Breast epithelium (tissue), 4 donors: Measurements from ENCODE around the gene SLC4A8. TPM values are rescaled to one million over a fixed set of nuclear protein-coding genes. Genes with fewer than 3 reads are reported as not detected.

ENCODE experiments used
- DNase-seq, 2 donors: peaks; one replicate each; pipeline ENCODE4 v3.0.0-alpha.2; 2019; ENCODE audit warnings: low spot score in 2 of 2
- H3K27ac ChIP-seq, 2 donors: fragments of 200-600 bp; sonication (generic) in 1 of 2; one replicate each; pipeline ENCODE4 v1.5.1; 2016 to 2019; ENCODE audit warnings: mild to moderate bottlenecking in 1 of 2
- H3K27me3 ChIP-seq, 2 donors: fragments of 200-600 bp; sonication (generic) in 1 of 2; one replicate each; pipeline versions ENCODE4 v1.5.1 to v1.6.0; 2017 to 2019; ENCODE audit warnings: control low read depth in 1 of 2, mild to moderate bottlenecking in 1 of 2
- H3K36me3 ChIP-seq: fragments of 200-600 bp; one replicate; pipeline ENCODE4 v1.5.1; 2019
- H3K4me1 ChIP-seq, 2 donors: fragments of 200-600 bp; sonication (generic); one replicate each; pipeline ENCODE4 v1.5.1; 2016 to 2019; ENCODE audit warnings: control low read depth in 1 of 2
- H3K4me3 ChIP-seq, 3 donors: fragments of 200-600 bp; sonication (generic); 1 replicate in 2 of 3; 2 replicates in 1 of 3; pipeline ENCODE4 v1.5.1; 2016 to 2019; ENCODE audit warnings: mild to moderate bottlenecking in 3 of 3, moderate library complexity in 2 of 3
- H3K9me3 ChIP-seq, 2 donors: fragments of 200-600 bp; sonication (generic) in 1 of 2; one replicate each; pipeline ENCODE4 v1.5.1; 2016 to 2019; ENCODE audit warnings: control low read depth in 1 of 2
- POLR2A ChIP-seq: fragments of 450-650 bp; IDR thresholded peaks from one replicate; pipeline ENCODE4 v1.6.1; 2016; ENCODE audit warnings: antibody characterized with exemption, mild to moderate bottlenecking, moderate library complexity
- POLR2AphosphoS5 ChIP-seq, 3 donors: sonication (generic); formaldehyde crosslinking; IDR thresholded peaks; one replicate each; pipeline ENCODE4 v1.6.1; 2017; ENCODE audit warnings: antibody characterized with exemption in 3 of 3
- intact Hi-C: fragments of 100-400 bp; cut with DNase I; formaldehyde crosslinking; loops from one replicate; pipeline ENCODE4 v1.15.1; 2023; ENCODE audit warnings: low total_unique reads
- total RNA-seq, 3 donors: library from RNA; depleted of rRNA; stranded (reverse); fragments of >200 nt; gene quantifications; one replicate each; pipeline ENCODE4 v1.1.0, GENCODE V29; 2016
- TF ChIP-seq, protein P1 (sequence below), 3 donors: fragments of 450-650 bp; IDR thresholded peaks; one replicate each; pipeline ENCODE4 v1.5.1; 2016 to 2017; ENCODE audit warnings: antibody characterized with exemption in 3 of 3, mild to moderate bottlenecking in 3 of 3, moderate library complexity in 3 of 3

The SLC4A8 gene
- total RNA-seq, 3 donors from 2014 or later: 0.64 to 8.3 (median 6.2) TPM

DNA sequence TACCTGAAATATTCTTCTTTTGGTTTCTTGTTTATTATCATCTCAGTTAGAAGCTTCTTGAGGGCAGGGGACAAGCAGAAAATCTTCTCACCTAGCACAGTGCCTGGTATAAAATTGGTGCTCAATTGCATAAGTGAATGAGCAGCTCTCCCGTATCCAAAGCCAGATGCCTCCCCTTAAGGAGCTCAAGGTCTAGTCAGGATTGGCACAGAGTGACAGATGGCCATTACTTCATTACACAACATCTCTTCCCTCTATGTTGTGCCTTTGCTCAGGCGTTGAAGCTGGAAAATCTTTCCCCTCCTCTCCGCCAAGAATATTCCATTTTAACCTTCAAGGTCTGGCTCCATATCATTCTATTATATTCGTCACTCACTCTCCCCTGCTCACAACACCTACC, 3.6 kb downstream of the SLC4A8 start:
- Histone ChIP-seq H3K4me3 (no peak overlapping the region), H3K27me3 (no peaks in the 10 kb centered on the region), H3K27ac (no peak overlapping the region), H3K9me3 (no peaks in the 10 kb centered on the region), H3K4me1 (no peaks in the 10 kb centered on the region), H3K36me3 (no peaks in the 10 kb centered on the region)
- intact Hi-C loops: no loop called here
- no peak for DNase-seq
- TF ChIP-seq, protein P1, sequence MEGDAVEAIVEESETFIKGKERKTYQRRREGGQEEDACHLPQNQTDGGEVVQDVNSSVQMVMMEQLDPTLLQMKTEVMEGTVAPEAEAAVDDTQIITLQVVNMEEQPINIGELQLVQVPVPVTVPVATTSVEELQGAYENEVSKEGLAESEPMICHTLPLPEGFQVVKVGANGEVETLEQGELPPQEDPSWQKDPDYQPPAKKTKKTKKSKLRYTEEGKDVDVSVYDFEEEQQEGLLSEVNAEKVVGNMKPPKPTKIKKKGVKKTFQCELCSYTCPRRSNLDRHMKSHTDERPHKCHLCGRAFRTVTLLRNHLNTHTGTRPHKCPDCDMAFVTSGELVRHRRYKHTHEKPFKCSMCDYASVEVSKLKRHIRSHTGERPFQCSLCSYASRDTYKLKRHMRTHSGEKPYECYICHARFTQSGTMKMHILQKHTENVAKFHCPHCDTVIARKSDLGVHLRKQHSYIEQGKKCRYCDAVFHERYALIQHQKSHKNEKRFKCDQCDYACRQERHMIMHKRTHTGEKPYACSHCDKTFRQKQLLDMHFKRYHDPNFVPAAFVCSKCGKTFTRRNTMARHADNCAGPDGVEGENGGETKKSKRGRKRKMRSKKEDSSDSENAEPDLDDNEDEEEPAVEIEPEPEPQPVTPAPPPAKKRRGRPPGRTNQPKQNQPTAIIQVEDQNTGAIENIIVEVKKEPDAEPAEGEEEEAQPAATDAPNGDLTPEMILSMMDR (IDR thresholded peaks at IDR 0.05): no peak

DNA sequence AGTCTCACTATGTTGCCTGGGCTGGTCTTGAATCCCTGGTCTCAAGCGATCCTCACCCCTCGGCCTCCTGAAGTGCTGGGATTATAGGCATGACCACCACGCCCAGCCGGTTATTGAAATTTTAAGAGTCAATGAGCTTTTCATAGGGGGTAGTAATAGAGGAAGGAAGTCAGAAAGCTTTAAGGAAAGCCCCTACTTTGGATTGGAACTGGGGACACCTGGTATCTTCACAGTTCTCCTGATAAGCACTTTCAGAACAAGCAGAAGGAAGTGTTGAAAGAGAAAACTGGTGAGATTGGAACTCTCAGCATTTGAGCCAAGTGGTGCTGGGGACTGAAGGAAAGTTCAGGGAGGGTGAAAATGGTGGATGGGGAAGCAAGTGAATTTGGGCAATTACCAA, 5.1 kb downstream of the SLC4A8 start:
- no peaks in the 10 kb centered on the region for H3K36me3 ChIP-seq
- intact Hi-C loops: no loop called here
- no peak overlapping the region for H3K27ac ChIP-seq
- DNase-seq: no peak
- no peaks in the 10 kb centered on the region for H3K4me1 ChIP-seq
- H3K27me3 ChIP-seq: no peaks in the 10 kb centered on the region
- no peak overlapping the region for H3K4me3 ChIP-seq
- no peaks in the 10 kb centered on the region for H3K9me3 ChIP-seq
- TF ChIP-seq POLR2AphosphoS5 (IDR thresholded peaks at IDR 0.05) (no peak), POLR2A (no peak)
- TF ChIP-seq, protein P1 (IDR thresholded peaks at IDR 0.05): no peak

DNA sequence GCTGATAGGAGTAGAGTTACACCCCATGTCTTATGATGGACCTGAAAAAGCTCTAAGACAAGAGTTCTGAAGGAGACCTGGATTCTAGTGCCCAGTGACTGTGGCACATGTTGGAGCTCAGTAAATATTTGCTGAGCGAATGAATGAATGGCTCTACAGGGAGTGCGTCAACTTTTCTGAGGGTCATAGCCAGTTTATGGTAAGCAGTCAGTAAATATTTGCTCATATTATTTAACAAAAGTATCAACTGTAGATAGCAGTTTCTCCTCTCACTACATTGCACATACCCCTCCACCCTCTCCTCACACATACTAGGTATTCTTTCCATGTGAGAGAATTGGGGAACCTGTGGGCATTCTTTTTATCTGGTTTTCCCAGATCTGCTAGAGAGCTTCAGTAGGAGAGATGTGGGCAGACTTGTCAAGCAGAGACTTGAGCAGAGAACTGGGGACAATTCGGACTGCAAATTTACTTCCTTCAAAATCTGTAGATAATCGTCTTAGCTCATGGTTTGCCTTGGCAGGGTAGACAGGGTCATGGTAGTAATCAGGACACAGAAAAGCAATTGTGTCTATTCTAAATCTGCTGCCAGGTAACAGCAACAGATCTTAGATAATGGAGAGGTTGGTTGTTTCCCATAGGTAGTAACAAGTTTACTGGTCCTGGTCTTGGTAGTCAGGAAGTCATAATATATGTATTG, 5.7 kb downstream of the SLC4A8 start:
- Histone ChIP-seq H3K4me3 (no peak overlapping the region), H3K27ac (peak overlapping the region in 1 of 2 donors; percentile 23), H3K4me1 (no peaks in the 10 kb centered on the region), H3K27me3 (no peaks in the 10 kb centered on the region), H3K36me3 (no peaks in the 10 kb centered on the region), H3K9me3 (no peaks in the 10 kb centered on the region)
- no peak for DNase-seq
- intact Hi-C loops: no loop called here
- TF ChIP-seq, protein P1 (IDR thresholded peaks at IDR 0.05): no peak
- TF ChIP-seq POLR2AphosphoS5 (IDR thresholded peaks at IDR 0.05) (no peak), POLR2A (no peak)

DNA sequence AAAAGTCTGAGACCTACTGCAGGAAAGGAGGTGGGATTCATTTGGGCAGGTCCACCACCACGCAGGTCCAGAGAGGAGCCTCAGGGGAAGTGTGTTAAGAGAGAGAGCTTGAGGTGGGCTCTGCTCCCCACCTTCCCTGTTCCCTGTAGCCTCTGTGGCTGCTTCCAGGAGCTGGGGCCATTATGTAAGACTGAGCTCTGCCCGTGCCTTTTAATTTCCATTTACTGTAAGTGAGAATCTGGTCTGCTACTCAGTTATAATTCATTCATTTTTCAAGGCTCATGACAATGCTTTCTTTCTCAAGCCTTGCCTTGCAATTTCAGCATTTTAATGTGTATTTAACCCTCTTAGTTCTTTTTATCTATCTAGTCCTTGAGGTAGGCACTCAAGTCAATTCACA, 8.3 kb downstream of the SLC4A8 start:
- Histone ChIP-seq H3K4me1 (no peaks in the 10 kb centered on the region), H3K36me3 (no peaks in the 10 kb centered on the region), H3K27me3 (no peaks in the 10 kb centered on the region), H3K9me3 (no peaks in the 10 kb centered on the region), H3K27ac (no peak overlapping the region), H3K4me3 (no peak overlapping the region)
- no peak for TF ChIP-seq POLR2AphosphoS5 (IDR thresholded peaks at IDR 0.05)
- TF ChIP-seq POLR2A: no peak
- TF ChIP-seq, protein P1 (IDR thresholded peaks at IDR 0.05): no peak
- DNase-seq: no peak
- intact Hi-C loops: no loop called here

DNA sequence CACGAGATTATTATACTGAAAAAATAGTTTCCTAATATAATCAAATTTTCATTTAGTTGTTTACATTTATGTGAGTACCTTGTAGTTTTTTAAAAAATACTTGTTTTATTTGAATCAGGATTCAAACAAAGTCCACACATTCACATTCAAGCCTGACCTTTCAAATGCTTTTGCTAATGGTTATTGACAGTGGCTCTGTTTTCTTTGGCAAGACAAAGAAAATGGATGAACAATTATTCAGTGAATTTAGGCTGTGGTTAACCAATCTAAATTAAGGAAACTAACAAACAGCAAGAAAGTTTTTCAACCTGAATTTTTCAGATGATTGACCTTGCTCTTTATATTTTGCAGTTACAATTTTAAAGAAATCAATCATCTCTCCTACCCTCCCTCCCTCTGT, 9.7 kb downstream of the SLC4A8 start:
- intact Hi-C loops: no loop called here
- Histone ChIP-seq H3K4me3 (no peak overlapping the region), H3K27ac (no peak overlapping the region), H3K9me3 (no peaks in the 10 kb centered on the region), H3K4me1 (no peaks in the 10 kb centered on the region), H3K27me3 (no peaks in the 10 kb centered on the region), H3K36me3 (no peaks in the 10 kb centered on the region)
- no peak for DNase-seq
- TF ChIP-seq POLR2AphosphoS5 (IDR thresholded peaks at IDR 0.05) (no peak), POLR2A (no peak)
- TF ChIP-seq, protein P1 (IDR thresholded peaks at IDR 0.05): no peak
